K562 (cell line): Measurements from ENCODE around the gene SRPK2. TPM values are rescaled to one million over a fixed set of nuclear protein-coding genes. Genes with fewer than 3 reads are reported as not detected.

Source experiments
- ATAC-seq: fragments of 200-7000 bp; cut with Tn5 transposase; 3 replicates; pipeline ENCODE4 v1.9.1; 2020; ENCODE audit warnings: moderate library complexity
- BruUV-seq: library from RNA; stranded (reverse); fragments of 400-500 nt; replicated peaks from 2 replicates; lab custom pipeline; 2021; lab: Mats Ljungman, UMichigan
- CTCF ChIA-PET: fragments of 300-600 bp; formaldehyde crosslinking; extraction: SDS; loops from one replicate; lab custom pipeline; 2021; ENCODE audit warnings: low intra/inter-chr PET ratio; lab: Yijun Ruan, JAX
- POLR2A ChIA-PET: fragments of 300-600, 350-650 bp; sonication (Branson Sonifier 250); formaldehyde crosslinking; extraction: SDS; loops from one replicate; lab custom pipeline; 2021; ENCODE audit warnings: antibody characterized with exemption, inconsistent platforms; lab: Yijun Ruan, JAX
- DNase-seq, 4 experiments: peaks; one replicate each; pipeline versions ENCODE4 v3.0.0 to v3.0.0-alpha.2; 2011 to 2018; ENCODE audit warnings: low spot score in 3 of 4, mixed read lengths in 3 of 4; ENCODE audit errors: extremely low read depth in 1 of 4
- FAIRE-seq: peaks from 2 replicates; lab custom pipeline; 2011; peaks lifted over from hg19 to GRCh38; lab: Jason Lieb, UNC
- H2AFZ ChIP-seq: 2 replicates; pipeline ENCODE4 v1.6.0; 2011; ENCODE audit warnings: low read depth, low read length, control low read depth, inconsistent platforms
- H3K27ac ChIP-seq: fragments of 200-600 bp; 3 replicates; pipeline ENCODE4 v1.8.0; 2011; ENCODE audit warnings: low read depth, mild to moderate bottlenecking, control low read depth, inconsistent platforms, low read length, moderate library complexity, mixed read lengths; ENCODE audit errors: extremely low read depth
- H3K27me3 ChIP-seq, 2 experiments: fragments of 300-600 bp in 1 of 2; 2 replicates in 1 of 2; 3 replicates in 1 of 2; pipeline versions ENCODE4 v1.6.0 to v1.8.0; 2011; ENCODE audit warnings: inconsistent platforms in 2 of 2, low read length in 2 of 2, mild to moderate bottlenecking in 1 of 2, mixed read lengths in 1 of 2, moderate library complexity in 1 of 2; ENCODE audit not compliant: control insufficient read depth in 2 of 2, insufficient read depth in 2 of 2
- H3K36me3 ChIP-seq: fragments of 300-600 bp; 3 replicates; pipeline ENCODE4 v1.8.0; 2011; ENCODE audit warnings: mild to moderate bottlenecking, low read length, inconsistent platforms; ENCODE audit not compliant: control insufficient read depth, insufficient read depth
- H3K4me1 ChIP-seq, 2 experiments: fragments of 200-600 bp in 1 of 2; replicated peaks in 1 of 2; 2 replicates in 1 of 2; 3 replicates in 1 of 2; pipeline versions ENCODE4 v1.5.1 to v1.8.0; 2011; ENCODE audit warnings: inconsistent platforms in 2 of 2, low read length in 2 of 2, mild to moderate bottlenecking in 1 of 2, mixed read lengths in 1 of 2, moderate library complexity in 1 of 2; ENCODE audit not compliant: control insufficient read depth in 2 of 2, insufficient read depth in 2 of 2
- H3K4me2 ChIP-seq: 2 replicates; pipeline ENCODE4 v1.6.1; 2011; ENCODE audit warnings: low read length, control low read depth, inconsistent platforms, mixed read lengths; ENCODE audit not compliant: insufficient read depth
- H3K4me3 ChIP-seq: fragments of 200-600 bp; sonication (generic), shearing (Covaris generic); 2 replicates; pipeline ENCODE4 v1.5.1; 2016; ENCODE audit warnings: control low read depth, inconsistent platforms
- H3K79me2 ChIP-seq: fragments of 200-600 bp; 3 replicates; pipeline ENCODE4 v1.8.0; 2011; ENCODE audit warnings: low read length, inconsistent platforms; ENCODE audit not compliant: control insufficient read depth, insufficient read depth
- H3K9ac ChIP-seq, 2 experiments: 2 replicates each; pipeline versions ENCODE4 v1.6.0 to v1.6.1; 2011; ENCODE audit warnings: low read depth in 2 of 2, low read length in 2 of 2, control low read depth in 1 of 2, inconsistent platforms in 1 of 2, mild to moderate bottlenecking in 1 of 2, mixed read lengths in 1 of 2; ENCODE audit not compliant: insufficient read depth in 1 of 2
- H3K9me1 ChIP-seq: one replicate; pipeline ENCODE4 v1.6.0; 2011; ENCODE audit warnings: inconsistent platforms, mild to moderate bottlenecking, low read length, moderate library complexity; ENCODE audit not compliant: control insufficient read depth, insufficient read depth
- H3K9me3 ChIP-seq: replicated peaks from 2 replicates; pipeline ENCODE4 v1.5.1; 2011; ENCODE audit warnings: low read depth, low read length, inconsistent platforms; ENCODE audit not compliant: control insufficient read depth, insufficient read depth
- H4K20me1 ChIP-seq: replicated peaks from 2 replicates; pipeline ENCODE4 v1.6.1; 2011; ENCODE audit warnings: low read length, inconsistent platforms, mixed read lengths; ENCODE audit not compliant: control insufficient read depth, insufficient read depth
- BDP1 ChIP-seq: IDR thresholded peaks from 3 replicates; pipeline ENCODE4 v1.6.1; 2011; ENCODE audit not compliant: insufficient read length, insufficient read depth
- CAMTA2 ChIP-seq: fragments of 250-450 bp; sonication (Bioruptor Pico); conservative IDR thresholded peaks from 2 replicates; pipeline ENCODE4 v1.5.1; 2022
- CC2D1A ChIP-seq: fragments of 450-650 bp; IDR thresholded peaks from 2 replicates; pipeline ENCODE4 v1.6.1; 2017; ENCODE audit warnings: mild to moderate bottlenecking
- CREB1 ChIP-seq, 2 experiments: sonication (generic) in 1 of 2; formaldehyde crosslinking in 1 of 2; IDR thresholded peaks; 2 replicates each; pipeline versions ENCODE4 v1.6.1 to v1.8.0; 2012 to 2022; ENCODE audit warnings: inconsistent platforms in 1 of 2, mild to moderate bottlenecking in 1 of 2, missing genetic modification reagents in 1 of 2, moderate library complexity in 1 of 2
- E2F4 ChIP-seq: sonication (generic); formaldehyde crosslinking; IDR thresholded peaks from 2 replicates; pipeline ENCODE4 v1.8.0; 2022; ENCODE audit warnings: mild to moderate bottlenecking, low read depth, missing genetic modification reagents
- ELK1 ChIP-seq: sonication (generic); formaldehyde crosslinking; IDR thresholded peaks from 2 replicates; pipeline ENCODE4 v1.8.1; 2022; ENCODE audit warnings: missing genetic modification reagents
- IRF2 ChIP-seq: sonication (generic); formaldehyde crosslinking; IDR thresholded peaks from 2 replicates; pipeline ENCODE4 v1.8.1; 2022; ENCODE audit warnings: mild to moderate bottlenecking, missing genetic modification reagents
- MECOM ChIP-seq: fragments of 250-450 bp; sonication (Bioruptor Pico); IDR thresholded peaks from 2 replicates; pipeline ENCODE4 v1.8.0; 2022; ENCODE audit warnings: inconsistent platforms
- NCOR1 ChIP-seq: fragments of 450-650 bp; IDR thresholded peaks from 2 replicates; pipeline ENCODE4 v1.6.1; 2016; ENCODE audit warnings: mild to moderate bottlenecking, moderate library complexity
- NRF1 ChIP-seq, 2 experiments: fragments of 450-650 bp; IDR thresholded peaks in 1 of 2; conservative IDR thresholded peaks in 1 of 2; 2 replicates each; pipeline ENCODE4 v1.6.1; 2014; ENCODE audit warnings: mild to moderate bottlenecking in 2 of 2
- PKNOX1 ChIP-seq: fragments of 450-650 bp; IDR thresholded peaks from 2 replicates; pipeline ENCODE4 v1.6.1; 2016
- SAFB ChIP-seq: fragments of 200-400 bp; formaldehyde crosslinking; IDR thresholded peaks from 2 replicates; pipeline ENCODE4 v1.6.1; 2017; ENCODE audit warnings: low read depth, low read length, borderline replicate concordance
- TAF9B ChIP-seq: fragments of 450-650 bp; IDR thresholded peaks from 2 replicates; pipeline ENCODE4 v1.6.1; 2018; ENCODE audit warnings: mild to moderate bottlenecking; ENCODE audit not compliant: partially characterized antibody
- TGIF2 ChIP-seq: sonication (generic); formaldehyde crosslinking; IDR thresholded peaks from 2 replicates; pipeline ENCODE4 v1.8.1; 2022; ENCODE audit warnings: mild to moderate bottlenecking, missing genetic modification reagents, moderate library complexity
- ZNF583 ChIP-seq: fragments of 250-450 bp; sonication (Bioruptor Pico); IDR thresholded peaks from 2 replicates; pipeline ENCODE4 v1.4.0; 2020
- WGBS: fragments of 100-300 bp; shearing (Covaris generic); methylation state at CpG from one replicate; pipeline ENCODE4 v1.1.6; 2016; ENCODE audit warnings: low coverage, mixed read lengths; ENCODE audit not compliant: insufficient coverage; ENCODE audit errors: missing lambda C conversion rate; 5-methylcytosine and 5-hydroxymethylcytosine counted together
- in situ Hi-C: fragments of 300-500 bp; cut with MboI; formaldehyde crosslinking; loops from 4 replicates; pipeline ENCODE4 v1.15.0; 2018; ENCODE audit warnings: inconsistent platforms, mixed read lengths
- intact Hi-C: fragments of 100-400 bp; cut with micrococcal nuclease; formaldehyde crosslinking; loops from 2 replicates; pipeline ENCODE4 v1.14.2; 2022
- polyA plus RNA-seq, 8 experiments: library from polyadenylated mRNA; depleted of rRNA in 4 of 8; stranded (reverse) in 5 of 8; unstranded in 3 of 8; fragments of >200 nt; fragmentation: Nextera tagmentation in 2 of 8; fragmentation: Illumina TruSeq in 1 of 8; extraction: Ambion mirVana in 2 of 8; extraction: Trizol in 1 of 8; gene quantifications; 2 replicates each; pipeline versions ENCODE4 v1.2.1 to v1.2.3, GENCODE V29; 2011 to 2014; ENCODE audit warnings: inconsistent platforms in 1 of 8, missing spikeins in 1 of 8
- total RNA-seq, 7 experiments: library from RNA; depleted of rRNA in 6 of 7; stranded (reverse); fragments of >200 nt in 6 of 7; fragmentation: Illumina TruSeq in 2 of 7; extraction: Trizol in 2 of 7; gene quantifications; 2 replicates each; pipeline versions ENCODE4 v1.2.1 to v1.2.3, GENCODE V29; 2011 to 2021; ENCODE audit warnings: low replicate concordance in 1 of 7
- TF ChIP-seq, protein P1 (sequence below): fragments of 450-650 bp; IDR thresholded peaks from 2 replicates; pipeline ENCODE4 v1.7.1; 2018; ENCODE audit warnings: mild to moderate bottlenecking, low read depth; ENCODE audit not compliant: partially characterized antibody

The SRPK2 gene
- total and polyA plus RNA-seq, 9 of the 15 experiments (the other 6 are each of a cell fraction or from before 2014, with no cell fraction given): 21.5 to 44.7 (median 33.3) TPM

- TF ChIP-seq PKNOX1 (no peak), ELK1 (CRISPR knock-in tag) (no peak), ZNF583 (CRISPR knock-in tag) (no peak), CAMTA2 (no peak)
Measured at GRCh38 chr7:105206985-105207384, 181.7 kb downstream of the SRPK2 start (continued).

DNA sequence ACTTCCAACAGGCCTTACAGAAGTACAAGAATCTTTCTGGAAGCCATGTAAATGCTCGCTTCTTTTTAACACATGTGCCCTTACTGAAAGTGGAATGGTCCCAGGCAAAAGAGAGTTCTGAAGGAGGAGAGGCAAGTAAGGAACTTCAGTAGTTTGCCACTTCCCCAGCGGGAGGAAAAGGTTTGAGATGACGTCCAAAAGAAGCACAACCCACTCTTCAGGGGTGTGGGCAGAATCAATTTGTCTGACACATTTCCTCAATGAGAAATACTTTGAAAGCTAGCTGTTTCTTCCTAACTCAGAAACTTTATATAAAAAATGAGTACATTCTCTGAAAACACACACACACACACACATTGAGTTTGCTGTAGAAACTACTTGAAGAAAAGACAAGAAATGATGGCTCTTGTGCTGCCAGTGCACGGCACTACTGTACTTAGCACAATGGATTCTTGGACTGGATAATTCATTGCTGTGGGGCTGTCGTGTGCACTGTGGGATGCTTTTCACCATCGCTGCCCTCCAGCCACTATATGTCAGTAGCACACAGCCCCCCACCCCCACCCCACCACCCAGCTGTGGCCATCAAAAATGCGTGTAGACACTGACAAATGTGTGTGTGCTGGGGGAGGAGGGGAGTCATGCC, 183.0 kb downstream of the SRPK2 start:
- H2AFZ ChIP-seq: no peak overlapping the region
- no peak; the same call in 1 of the 3 replicates for ATAC-seq
- BruUV-seq: no TSS peak
- no peaks in the 10 kb centered on the region; the same call in 1 of the 2 replicates for H4K20me1 ChIP-seq
- CTCF ChIA-PET: no interaction called here
- H3K9me3 ChIP-seq: no peaks in the 10 kb centered on the region
- no peak for FAIRE-seq
- no peaks in the 10 kb centered on the region for H3K4me1 ChIP-seq
- DNase-seq: no peak
- POLR2A ChIA-PET: interaction anchor here (1.3 to 1.5 kb wide), 2 partner anchors 15 to 19 kb away, joined by 3 to 5 read pairs; no protein-coding TSS in a partner anchor
- H3K9me1 ChIP-seq: no peaks in the 10 kb centered on the region
- in situ Hi-C loops: no loop called here
- no peak overlapping the region for H3K27ac ChIP-seq
- no peak overlapping the region for H3K4me2 ChIP-seq
- intact Hi-C loops: no loop called here
- H3K4me3 ChIP-seq: no peak overlapping the region
- 55% methylated on average over 7 of the region's 7 CpGs for WGBS
- H3K36me3 ChIP-seq: peaks cover 7% of the 10 kb centered on the region; the same call in 2 of the 3 replicates
- H3K9ac ChIP-seq: no peak overlapping the region
- H3K27me3 ChIP-seq: no peaks in the 10 kb centered on the region
- peaks cover 8% of the 10 kb centered on the region; the same call in 2 of the 3 replicates for H3K79me2 ChIP-seq
- TF ChIP-seq, protein P1, sequence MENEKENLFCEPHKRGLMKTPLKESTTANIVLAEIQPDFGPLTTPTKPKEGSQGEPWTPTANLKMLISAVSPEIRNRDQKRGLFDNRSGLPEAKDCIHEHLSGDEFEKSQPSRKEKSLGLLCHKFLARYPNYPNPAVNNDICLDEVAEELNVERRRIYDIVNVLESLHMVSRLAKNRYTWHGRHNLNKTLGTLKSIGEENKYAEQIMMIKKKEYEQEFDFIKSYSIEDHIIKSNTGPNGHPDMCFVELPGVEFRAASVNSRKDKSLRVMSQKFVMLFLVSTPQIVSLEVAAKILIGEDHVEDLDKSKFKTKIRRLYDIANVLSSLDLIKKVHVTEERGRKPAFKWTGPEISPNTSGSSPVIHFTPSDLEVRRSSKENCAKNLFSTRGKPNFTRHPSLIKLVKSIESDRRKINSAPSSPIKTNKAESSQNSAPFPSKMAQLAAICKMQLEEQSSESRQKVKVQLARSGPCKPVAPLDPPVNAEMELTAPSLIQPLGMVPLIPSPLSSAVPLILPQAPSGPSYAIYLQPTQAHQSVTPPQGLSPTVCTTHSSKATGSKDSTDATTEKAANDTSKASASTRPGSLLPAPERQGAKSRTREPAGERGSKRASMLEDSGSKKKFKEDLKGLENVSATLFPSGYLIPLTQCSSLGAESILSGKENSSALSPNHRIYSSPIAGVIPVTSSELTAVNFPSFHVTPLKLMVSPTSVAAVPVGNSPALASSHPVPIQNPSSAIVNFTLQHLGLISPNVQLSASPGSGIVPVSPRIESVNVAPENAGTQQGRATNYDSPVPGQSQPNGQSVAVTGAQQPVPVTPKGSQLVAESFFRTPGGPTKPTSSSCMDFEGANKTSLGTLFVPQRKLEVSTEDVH: no peak
- TF ChIP-seq BDP1 (no peak), NRF1 (conservative IDR thresholded peaks at IDR 0.05 in 1 of 2, IDR thresholded peaks at IDR 0.05 in 1 of 2) (no peak), SAFB (no peak), E2F4 (no peak), NCOR1 (no peak), IRF2 (no peak), CC2D1A (no peak), CREB1 (IDR thresholded peaks at IDR 0.05) (no peak), CREB1 (CRISPR knock-in tag; IDR thresholded peaks at IDR 0.05) (no peak), MECOM (CRISPR knock-in tag) (no peak), TAF9B (no peak), TGIF2 (no peak)
